HG03457 (cell line): ENCODE measurements around the gene JAZF1.

Experiments
- ATAC-seq: cut with Tn5 transposase; IDR thresholded peaks from one replicate; pipeline ENCODE4 v1.9.1; 2021; ENCODE audit warnings: moderate number of reproducible peaks; ENCODE audit not compliant: unreplicated experiment

JAZF1 gene

GRCh38 chr7:28052933-28053332, 127.7 kb downstream of the JAZF1 start:
- ATAC-seq, result no peak

- no peak for ATAC-seq
Observed at GRCh38 chr7:28048694-28049093, 131.9 kb downstream of the JAZF1 start.

GRCh38 chr7:28046035-28046434, 134.6 kb downstream of the JAZF1 start:
- ATAC-seq, result no peak

GRCh38 chr7:28045592-28045991, 135.0 kb downstream of the JAZF1 start:
- ATAC-seq, result no peak

GRCh38 chr7:28044825-28045224, 135.8 kb downstream of the JAZF1 start:
- ATAC-seq, result no peak

GRCh38 chr7:28042721-28043120, 137.9 kb downstream of the JAZF1 start:
- no peak for ATAC-seq

GRCh38 chr7:28041508-28042314, 138.9 kb downstream of the JAZF1 start:
- ATAC-seq, result no peak

GRCh38 chr7:28038175-28038797, 142.3 kb downstream of the JAZF1 start:
- no peak for ATAC-seq

GRCh38 chr7:28037220-28038010, 143.2 kb downstream of the JAZF1 start:
- ATAC-seq, result peak; percentile 70

GRCh38 chr7:28036696-28037095, 143.9 kb downstream of the JAZF1 start:
- ATAC-seq, result peak; percentile 16

GRCh38 chr7:28033386-28033785, 147.2 kb downstream of the JAZF1 start:
- ATAC-seq, result no peak

GRCh38 chr7:28032738-28033380, 147.7 kb downstream of the JAZF1 start:
- no peak for ATAC-seq

- no peak for ATAC-seq
Observed at GRCh38 chr7:28029051-28029450, 151.5 kb downstream of the JAZF1 start.

GRCh38 chr7:28028471-28028870, 152.1 kb downstream of the JAZF1 start:
- ATAC-seq, result no peak

- no peak for ATAC-seq
Observed at GRCh38 chr7:28026237-28026636, 154.4 kb downstream of the JAZF1 start.

GRCh38 chr7:28024786-28025334, 155.7 kb downstream of the JAZF1 start:
- no peak for ATAC-seq

GRCh38 chr7:28020302-28020940, 160.2 kb downstream of the JAZF1 start:
- no peak for ATAC-seq

- ATAC-seq, result no peak
Observed at GRCh38 chr7:28018856-28019465, 161.6 kb downstream of the JAZF1 start.

GRCh38 chr7:28018446-28018845, 162.1 kb downstream of the JAZF1 start:
- no peak for ATAC-seq

- no peak for ATAC-seq
Observed at GRCh38 chr7:28018020-28018419, 162.6 kb downstream of the JAZF1 start.
